ENCODE data around the gene KCNQ1. TPM values are rescaled to one million over a fixed set of nuclear protein-coding genes. Genes with fewer than 3 reads are reported as not detected.
A peak's percentile ranks its signal among the peaks of the same experiment; 100 is the strongest.
"Not testable (repeated sequence)": the region's sequence is repeated elsewhere in the genome, so short reads cannot be mapped to it uniquely, and the experiment has no call there.

KCNQ1 gene
- total RNA-seq, 1 donor from 2014 or later: 4.8 TPM

GRCh38 chr11:2477254-2477653, 32.4 kb downstream of the KCNQ1 start:
- TF ChIP-seq CTCF (conservative IDR thresholded peaks at IDR 0.05): no peak
- no peak overlapping the region for H3K27ac Mint-ChIP-seq
- peaks cover 41% of the 10 kb centered on the region for H3K27me3 Mint-ChIP-seq
- no peak overlapping the region for H3K4me3 Mint-ChIP-seq
- H3K36me3 Mint-ChIP-seq: no peaks in the 10 kb centered on the region
- no peaks in the 10 kb centered on the region for H3K4me1 Mint-ChIP-seq (ENCODE audit: unreplicated experiment)
- DNase-seq (ENCODE audit: extremely low spot score, unreplicated experiment): peak; percentile 29
- peaks cover 11% of the 10 kb centered on the region for H3K9me3 Mint-ChIP-seq

GRCh38 chr11:2477936-2478335, 33.1 kb downstream of the KCNQ1 start:
- H3K27ac Mint-ChIP-seq: no peak overlapping the region
- H3K36me3 Mint-ChIP-seq: no peaks in the 10 kb centered on the region
- H3K4me3 Mint-ChIP-seq: no peak overlapping the region
- H3K4me1 Mint-ChIP-seq (ENCODE audit: unreplicated experiment): no peaks in the 10 kb centered on the region
- peak; percentile 52 for DNase-seq (ENCODE audit: extremely low spot score, unreplicated experiment)
- H3K27me3 Mint-ChIP-seq: peaks cover 47% of the 10 kb centered on the region
- no peak for TF ChIP-seq CTCF (conservative IDR thresholded peaks at IDR 0.05)
- H3K9me3 Mint-ChIP-seq: peaks cover 11% of the 10 kb centered on the region

- H3K27ac Mint-ChIP-seq; H3K4me1 Mint-ChIP-seq (ENCODE audit: unreplicated experiment); DNase-seq (ENCODE audit: extremely low spot score, unreplicated experiment); H3K4me3 Mint-ChIP-seq; H3K36me3 Mint-ChIP-seq: not testable (repeated sequence)
- Mint-ChIP-seq H3K27me3 (peaks cover 59% of the 10 kb centered on the region), H3K9me3 (peaks cover 11% of the 10 kb centered on the region)
Measured at GRCh38 chr11:2480067-2480873, 35.5 kb downstream of the KCNQ1 start.

GRCh38 chr11:2480874-2481220, 36.0 kb downstream of the KCNQ1 start:
- Mint-ChIP-seq H3K9me3 (peaks cover 11% of the 10 kb centered on the region), H3K4me3 (no peak overlapping the region), H3K36me3 (no peaks in the 10 kb centered on the region), H3K4me1 (ENCODE audit: unreplicated experiment) (no peaks in the 10 kb centered on the region), H3K27me3 (peaks cover 58% of the 10 kb centered on the region), H3K27ac (no peak overlapping the region)
- no peak for TF ChIP-seq CTCF (conservative IDR thresholded peaks at IDR 0.05)
- no peak for DNase-seq (ENCODE audit: extremely low spot score, unreplicated experiment)

GRCh38 chr11:2481253-2481652, 36.4 kb downstream of the KCNQ1 start:
- Mint-ChIP-seq H3K27me3 (peaks cover 60% of the 10 kb centered on the region), H3K9me3 (peaks cover 11% of the 10 kb centered on the region), H3K4me3 (no peak overlapping the region), H3K4me1 (ENCODE audit: unreplicated experiment) (no peaks in the 10 kb centered on the region), H3K27ac (no peak overlapping the region), H3K36me3 (no peaks in the 10 kb centered on the region)
- peak; percentile 60 for DNase-seq (ENCODE audit: extremely low spot score, unreplicated experiment)
- TF ChIP-seq CTCF (conservative IDR thresholded peaks at IDR 0.05): no peak

GRCh38 chr11:2482204-2482603, 37.4 kb downstream of the KCNQ1 start:
- Mint-ChIP-seq H3K9me3 (peaks cover 11% of the 10 kb centered on the region), H3K36me3 (no peaks in the 10 kb centered on the region), H3K4me1 (ENCODE audit: unreplicated experiment) (no peaks in the 10 kb centered on the region), H3K4me3 (no peak overlapping the region), H3K27ac (no peak overlapping the region), H3K27me3 (peaks cover 55% of the 10 kb centered on the region)
- no peak for TF ChIP-seq CTCF (conservative IDR thresholded peaks at IDR 0.05)
- DNase-seq (ENCODE audit: extremely low spot score, unreplicated experiment): no peak

Measured in type B pancreatic cell (in vitro differentiated cells).